ENCODE measurements around the gene ATM.

Gene ATM

DNA sequence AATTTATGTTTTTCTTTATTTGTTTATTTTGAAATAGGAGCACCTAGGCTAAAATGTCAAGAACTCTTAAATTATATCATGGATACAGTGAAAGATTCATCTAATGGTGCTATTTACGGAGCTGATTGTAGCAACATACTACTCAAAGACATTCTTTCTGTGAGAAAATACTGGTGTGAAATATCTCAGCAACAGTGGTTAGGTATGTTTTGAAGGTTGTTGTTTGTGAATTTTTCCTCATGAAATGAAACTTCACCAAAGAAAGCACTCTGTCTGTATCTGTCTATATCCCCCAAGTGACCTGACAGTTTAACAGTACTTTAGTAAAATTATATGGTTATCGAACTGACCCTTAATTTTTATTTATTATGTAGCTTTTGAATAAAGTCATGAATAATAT is 12.8 kb downstream of the ATM start:
- H3K27ac ChIP-seq, result no peak overlapping the region
- POLR2A ChIA-PET (ENCODE audit: low non-redundant PET), result no interaction called here
- CTCF ChIA-PET, result interaction anchor here (0.5 kb wide), 1 partner anchor 9 kb away, joined by 3 read pairs; no protein-coding TSS in a partner anchor
- no peak for DNase-seq (ENCODE audit: low spot score)
- TF ChIP-seq, protein P1, sequence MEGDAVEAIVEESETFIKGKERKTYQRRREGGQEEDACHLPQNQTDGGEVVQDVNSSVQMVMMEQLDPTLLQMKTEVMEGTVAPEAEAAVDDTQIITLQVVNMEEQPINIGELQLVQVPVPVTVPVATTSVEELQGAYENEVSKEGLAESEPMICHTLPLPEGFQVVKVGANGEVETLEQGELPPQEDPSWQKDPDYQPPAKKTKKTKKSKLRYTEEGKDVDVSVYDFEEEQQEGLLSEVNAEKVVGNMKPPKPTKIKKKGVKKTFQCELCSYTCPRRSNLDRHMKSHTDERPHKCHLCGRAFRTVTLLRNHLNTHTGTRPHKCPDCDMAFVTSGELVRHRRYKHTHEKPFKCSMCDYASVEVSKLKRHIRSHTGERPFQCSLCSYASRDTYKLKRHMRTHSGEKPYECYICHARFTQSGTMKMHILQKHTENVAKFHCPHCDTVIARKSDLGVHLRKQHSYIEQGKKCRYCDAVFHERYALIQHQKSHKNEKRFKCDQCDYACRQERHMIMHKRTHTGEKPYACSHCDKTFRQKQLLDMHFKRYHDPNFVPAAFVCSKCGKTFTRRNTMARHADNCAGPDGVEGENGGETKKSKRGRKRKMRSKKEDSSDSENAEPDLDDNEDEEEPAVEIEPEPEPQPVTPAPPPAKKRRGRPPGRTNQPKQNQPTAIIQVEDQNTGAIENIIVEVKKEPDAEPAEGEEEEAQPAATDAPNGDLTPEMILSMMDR (conservative IDR thresholded peaks at IDR 0.05; ENCODE audit: low read depth), result no peak

DNA sequence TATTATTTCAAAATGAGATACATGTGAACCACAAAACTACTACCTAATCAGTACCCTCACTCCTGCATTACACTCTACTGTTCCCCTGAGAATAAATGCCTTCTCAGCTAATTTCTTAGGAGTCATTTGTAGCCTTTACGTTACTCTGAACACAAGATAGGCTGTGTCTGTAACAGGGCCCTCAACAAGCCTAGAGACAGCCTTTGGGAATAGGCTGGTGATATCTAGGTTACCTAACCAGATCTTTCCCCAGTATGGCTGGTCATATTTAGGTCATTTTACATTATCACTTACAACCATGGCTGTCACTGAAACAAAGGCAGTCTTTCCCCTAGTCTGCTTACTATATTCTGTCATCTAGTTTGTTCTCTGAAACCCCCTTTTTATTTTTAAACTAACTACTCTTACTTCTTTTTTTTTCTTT is 14.2 kb downstream of the ATM start:
- TF ChIP-seq, protein P1 (conservative IDR thresholded peaks at IDR 0.05; ENCODE audit: low read depth), result no peak
- DNase-seq (ENCODE audit: low spot score), result no peak
- ChIA-PET CTCF (interaction anchor here (0.6 to 0.8 kb wide), 4 partner anchors 99 to 315 kb away, joined by 3 to 7 read pairs (median 3); no protein-coding TSS in a partner anchor), POLR2A (ENCODE audit: low non-redundant PET) (no interaction called here)
- no peak overlapping the region for H3K27ac ChIP-seq

DNA sequence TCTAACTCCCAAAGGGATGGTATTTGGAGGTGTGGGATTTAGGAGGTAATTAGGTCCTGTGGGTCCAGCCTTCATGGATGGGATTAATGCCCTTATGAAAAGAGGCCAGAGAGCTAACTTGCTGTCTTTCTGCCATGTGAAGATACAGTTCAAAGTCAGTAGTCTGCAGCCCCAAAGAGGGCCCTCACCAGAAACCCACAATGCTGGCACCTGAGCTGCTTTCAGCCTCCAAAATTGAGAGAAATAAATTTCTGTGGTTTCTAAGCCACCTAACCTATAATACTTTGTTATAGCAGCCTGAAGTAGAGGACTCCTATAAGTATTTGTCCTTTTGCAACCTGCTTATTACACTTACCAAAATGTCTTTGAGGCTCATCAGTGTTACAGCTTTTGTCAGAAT is 16.2 kb downstream of the ATM start:
- TF ChIP-seq, protein P1 (conservative IDR thresholded peaks at IDR 0.05; ENCODE audit: low read depth), result no peak
- H3K27ac ChIP-seq, result no peak overlapping the region
- POLR2A ChIA-PET (ENCODE audit: low non-redundant PET), result no interaction called here
- no peak for DNase-seq (ENCODE audit: low spot score)
- CTCF ChIA-PET, result interaction anchor here (0.7 kb wide), 1 partner anchor 101 kb away, joined by 3 read pairs; no protein-coding TSS in a partner anchor

DNA sequence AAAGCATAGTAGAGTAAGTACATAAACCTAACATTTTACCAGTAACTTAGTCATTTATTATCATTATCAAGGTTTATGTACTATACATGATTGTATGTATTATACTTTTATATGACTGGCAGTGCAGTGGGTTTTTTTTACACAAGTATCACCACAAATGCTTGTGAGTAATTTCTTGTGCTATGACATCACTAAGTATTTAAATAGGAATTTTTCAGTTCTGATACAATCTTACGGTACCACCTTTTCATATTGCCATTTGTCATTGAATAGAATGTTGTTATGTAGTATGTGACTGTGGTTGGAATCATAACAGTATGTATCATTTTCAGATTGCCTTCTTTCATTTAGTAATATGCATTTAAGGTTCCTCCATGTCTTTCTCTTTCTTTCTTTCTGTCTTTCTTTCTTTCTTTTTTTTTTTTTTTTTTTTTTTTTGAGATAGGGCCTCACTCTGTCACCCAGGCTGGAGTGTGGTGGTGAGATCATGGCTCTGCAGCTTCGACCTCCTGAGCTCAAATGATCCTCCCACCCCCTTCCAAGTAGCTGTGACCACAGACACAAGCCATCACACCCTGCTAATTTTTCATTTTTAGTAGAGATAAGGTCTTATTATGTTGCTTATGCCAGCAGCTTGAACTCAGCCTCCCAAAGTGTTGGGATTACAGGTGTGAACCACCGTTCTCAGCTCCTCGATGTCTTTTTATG is 18.6 kb downstream of the ATM start:
- H3K27ac ChIP-seq, result no peak overlapping the region
- DNase-seq (ENCODE audit: low spot score), result no peak
- POLR2A ChIA-PET (ENCODE audit: low non-redundant PET), result no interaction called here
- TF ChIP-seq, protein P1 (conservative IDR thresholded peaks at IDR 0.05; ENCODE audit: low read depth), result no peak
- CTCF ChIA-PET, result interaction anchor here (0.7 kb wide), 1 partner anchor 9 kb away, joined by 3 read pairs; no protein-coding TSS in a partner anchor

DNA sequence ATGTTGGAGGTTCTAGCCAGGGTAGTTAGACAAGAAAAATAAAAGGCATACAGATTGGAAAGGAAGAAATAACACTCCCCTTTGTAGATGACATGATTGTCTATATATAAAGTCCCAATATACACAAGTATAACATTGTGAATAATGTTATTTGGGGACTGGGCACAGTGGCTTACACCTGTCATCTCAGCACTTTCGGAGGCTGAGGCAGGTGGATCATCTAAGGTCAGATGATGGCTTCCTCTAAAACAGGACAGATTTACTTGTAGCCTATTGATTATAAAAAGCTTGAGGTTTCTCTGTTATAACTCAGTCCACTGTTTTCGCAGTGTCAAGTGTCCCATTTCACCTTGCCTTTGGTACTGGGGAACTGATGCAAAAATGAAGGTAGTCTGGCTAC is 19.6 kb downstream of the ATM start:
- ChIA-PET CTCF (no interaction called here), POLR2A (ENCODE audit: low non-redundant PET) (no interaction called here)
- TF ChIP-seq, protein P1 (conservative IDR thresholded peaks at IDR 0.05; ENCODE audit: low read depth), result no peak

DNA sequence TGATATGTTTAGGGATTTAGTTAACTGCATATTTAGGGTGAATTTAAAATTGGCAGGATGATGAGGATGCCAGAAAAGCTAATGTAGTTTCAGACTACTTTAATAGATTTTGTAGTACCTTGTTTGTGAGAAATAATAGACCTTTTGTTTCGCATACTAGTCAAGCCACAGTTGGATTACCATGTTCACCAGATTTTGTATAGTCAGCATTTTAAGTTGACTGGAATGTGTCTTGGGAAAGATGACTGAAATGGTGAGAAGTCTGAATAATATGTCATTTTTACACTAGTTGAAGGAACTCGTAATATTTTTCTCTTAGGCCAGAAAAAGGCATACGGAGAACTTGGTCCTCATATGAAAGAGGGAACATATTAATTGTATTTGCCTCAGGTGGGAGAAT is 23.4 kb downstream of the ATM start:
- POLR2A ChIA-PET (ENCODE audit: low non-redundant PET), result no interaction called here

More for the DNA sequence above, 19.6 kb downstream of the ATM start:
- no peak overlapping the region for H3K27ac ChIP-seq
- DNase-seq (ENCODE audit: low spot score), result no peak

More for the DNA sequence above, 23.4 kb downstream of the ATM start:
- TF ChIP-seq, protein P1 (conservative IDR thresholded peaks at IDR 0.05; ENCODE audit: low read depth), result no peak
- DNase-seq (ENCODE audit: low spot score), result no peak
- no peak overlapping the region for H3K27ac ChIP-seq
- CTCF ChIA-PET, result no interaction called here
